Activated naive CD4-positive, alpha-beta T cell treated with anti-CD3 and anti-CD28 coated beads, Interleukin-2, amount 50 U/mL, for 16 hours (primary cell): ENCODE results near the gene BCORL1.
A peak's percentile ranks its signal among the peaks of the same experiment; 100 is the strongest.

ENCODE experiments used
- DNase-seq: peaks from one replicate; pipeline ENCODE4 v3.0.0-alpha.2; 2020

The BCORL1 gene

GRCh38 chrX:129961180-129962083 lies 21.0 kb upstream of the BCORL1 start:
- peak; percentile 61 for DNase-seq

GRCh38 chrX:129963729-129964128 lies 18.7 kb upstream of the BCORL1 start:
- DNase-seq, result no peak

- DNase-seq, result no peak
Observed at GRCh38 chrX:129965166-129965565, 17.3 kb upstream of the BCORL1 start.

GRCh38 chrX:129968968-129969367 lies 13.5 kb upstream of the BCORL1 start:
- DNase-seq, result no peak

- no peak for DNase-seq
Observed at GRCh38 chrX:129976441-129976840, 6.0 kb upstream of the BCORL1 start.

- DNase-seq, result no peak
Observed at GRCh38 chrX:129979207-129979920, 3.1 kb upstream of the BCORL1 start.

- peak; percentile 25 for DNase-seq
Observed at GRCh38 chrX:129980001-129980401, 2.4 kb upstream of the BCORL1 start.

- peak; percentile 19 for DNase-seq
Observed at GRCh38 chrX:129980540-129981199, 1.8 kb upstream of the BCORL1 start.

GRCh38 chrX:129981200-129981553 lies 1.3 kb upstream of the BCORL1 start:
- DNase-seq, result no peak

GRCh38 chrX:129981752-129982299 lies 609 bp upstream of the BCORL1 start:
- no peak for DNase-seq

- peak; percentile 8 for DNase-seq
Observed at GRCh38 chrX:129983575-129984110, 1.2 kb downstream of the BCORL1 start.

GRCh38 chrX:129984111-129984958 lies 1.9 kb downstream of the BCORL1 start:
- peak; percentile 31 for DNase-seq

- no peak for DNase-seq
Observed at GRCh38 chrX:129987871-129988270, 5.4 kb downstream of the BCORL1 start.

- DNase-seq, result no peak
Observed at GRCh38 chrX:129992181-129992580, 9.7 kb downstream of the BCORL1 start.

GRCh38 chrX:129996120-129996519 lies 13.7 kb downstream of the BCORL1 start:
- no peak for DNase-seq

- DNase-seq, result no peak
Observed at GRCh38 chrX:129997086-129997485, 14.7 kb downstream of the BCORL1 start.

- no peak for DNase-seq
Observed at GRCh38 chrX:129998021-129998420, 15.6 kb downstream of the BCORL1 start.

GRCh38 chrX:130001893-130002292 lies 19.5 kb downstream of the BCORL1 start:
- no peak for DNase-seq

- no peak for DNase-seq
Observed at GRCh38 chrX:130002541-130002940, 20.1 kb downstream of the BCORL1 start.

- no peak for DNase-seq
Observed at GRCh38 chrX:130005089-130005807, 22.8 kb downstream of the BCORL1 start.

GRCh38 chrX:130009658-130010223 lies 27.3 kb downstream of the BCORL1 start:
- no peak for DNase-seq
